HCT116 (cell line): ENCODE data around the gene ATG5.

Source experiments
- ATF3 ChIP-seq: IDR thresholded peaks from 2 replicates; pipeline ENCODE4 v1.6.1; 2012
- CEBPB ChIP-seq: IDR thresholded peaks from 2 replicates; pipeline ENCODE4 v1.6.1; 2012; ENCODE audit warnings: low read depth
- CTCF ChIP-seq, 3 experiments: fragments of 200-600 bp in 1 of 3; sonication (generic) in 1 of 3; IDR thresholded peaks in 2 of 3; conservative IDR thresholded peaks in 1 of 3; 2 replicates each; pipeline ENCODE4 v1.5.1; 2012 to 2017; ENCODE audit warnings: low read depth in 2 of 3, low read length in 2 of 3, antibody characterized with exemption in 1 of 3, borderline replicate concordance in 1 of 3, control low read depth in 1 of 3, mild to moderate bottlenecking in 1 of 3, mixed read lengths in 1 of 3, mixed run types in 1 of 3, moderate library complexity in 1 of 3; ENCODE audit not compliant: insufficient read depth in 1 of 3
- EZH2 ChIP-seq: fragments of 200-600 bp; sonication (generic); IDR thresholded peaks from 2 replicates; pipeline ENCODE4 v1.6.1; 2017; ENCODE audit warnings: antibody characterized with exemption, mixed run types
- JUND ChIP-seq: IDR thresholded peaks from 2 replicates; pipeline ENCODE4 v1.6.1; 2012
- MAX ChIP-seq: IDR thresholded peaks from 2 replicates; pipeline ENCODE4 v1.6.1; 2012
- POLR2A ChIP-seq: IDR thresholded peaks from 2 replicates; pipeline ENCODE4 v1.7.0; 2011; ENCODE audit warnings: borderline replicate concordance; ENCODE audit not compliant: insufficient read depth, insufficient read length; ENCODE audit errors: extremely low read depth
- REST ChIP-seq: IDR thresholded peaks from 2 replicates; pipeline ENCODE4 v1.6.1; 2012; ENCODE audit warnings: low read depth
- SIN3A ChIP-seq: IDR thresholded peaks from 2 replicates; pipeline ENCODE4 v1.6.1; 2012; ENCODE audit warnings: low read depth
- SP1 ChIP-seq: IDR thresholded peaks from 2 replicates; pipeline ENCODE4 v1.6.1; 2012; ENCODE audit warnings: low read depth
- TCF7L2 ChIP-seq: IDR thresholded peaks from 2 replicates; pipeline ENCODE4 v1.7.0; 2011; ENCODE audit warnings: borderline replicate concordance, inconsistent platforms; ENCODE audit not compliant: insufficient read depth, insufficient read length; ENCODE audit errors: extremely low read depth
- ZFX ChIP-seq: fragments of 450-650 bp; IDR thresholded peaks from 2 replicates; pipeline ENCODE4 v1.6.1; 2017
- ZNF274 ChIP-seq: fragments of 200-500 bp; sonication (Bioruptor generic); IDR thresholded peaks from 2 replicates; pipeline ENCODE4 v1.6.1; 2014; ENCODE audit warnings: mild to moderate bottlenecking, low read depth, low read length, inconsistent platforms

- no peak for TF ChIP-seq CTCF (IDR thresholded peaks at IDR 0.05 in 2 of 3, conservative IDR thresholded peaks at IDR 0.05 in 1 of 3; ENCODE audit: borderline replicate concordance in 1 of 3, insufficient read depth in 1 of 3, low read depth in 2 of 3, low read length in 2 of 3)
- no peak for TF ChIP-seq JUND
- no peak for TF ChIP-seq MAX
- TF ChIP-seq POLR2A: no peak
- TF ChIP-seq ZFX: no peak
- no peak for TF ChIP-seq TCF7L2
- TF ChIP-seq CEBPB: no peak
- TF ChIP-seq SIN3A: no peak
- no peak for TF ChIP-seq SP1
- no peak for TF ChIP-seq ATF3
- TF ChIP-seq EZH2: no peak
- TF ChIP-seq REST: no peak
- no peak for TF ChIP-seq ZNF274
Measured at GRCh38 chr6:106243261-106243660, 82.3 kb downstream of the ATG5 start.
